Measurements from ENCODE around the gene CDKL4.
"Not testable (repeated sequence)": the region's sequence is repeated elsewhere in the genome, so short reads cannot be mapped to it uniquely, and the experiment has no call there.

CDKL4 gene

GRCh38 chr2:39228413-39229209 is 15.2 kb downstream of the CDKL4 start:
- DNase-seq, result no peak

GRCh38 chr2:39227628-39228412 is 15.9 kb downstream of the CDKL4 start:
- peak; percentile 37 for DNase-seq

- no peak for DNase-seq
These were observed 18.2 kb downstream of the CDKL4 start for GRCh38 chr2:39225567-39225966.

- no peak for DNase-seq
These were observed 19.9 kb downstream of the CDKL4 start for GRCh38 chr2:39223909-39224308.

- DNase-seq, result no peak
These were observed 22.3 kb downstream of the CDKL4 start for GRCh38 chr2:39221459-39221858.

GRCh38 chr2:39220136-39220535 is 23.6 kb downstream of the CDKL4 start:
- DNase-seq, result no peak

- no peak for DNase-seq
These were observed 25.4 kb downstream of the CDKL4 start for GRCh38 chr2:39218391-39218790.

- no peak for DNase-seq
These were observed 26.6 kb downstream of the CDKL4 start for GRCh38 chr2:39217192-39217550.

GRCh38 chr2:39216346-39217191 is 27.2 kb downstream of the CDKL4 start:
- DNase-seq, result no peak

GRCh38 chr2:39215545-39215944 is 28.2 kb downstream of the CDKL4 start:
- no peak for DNase-seq

GRCh38 chr2:39213015-39213414 is 30.8 kb downstream of the CDKL4 start:
- DNase-seq, result no peak

GRCh38 chr2:39210846-39211245 is 32.9 kb downstream of the CDKL4 start:
- no peak for DNase-seq

GRCh38 chr2:39203382-39203781 is 40.4 kb downstream of the CDKL4 start:
- DNase-seq, result no peak

- DNase-seq, result no peak
These were observed 41.0 kb downstream of the CDKL4 start for GRCh38 chr2:39202639-39203369.

- not testable (repeated sequence) for DNase-seq
These were observed 46.8 kb downstream of the CDKL4 start for GRCh38 chr2:39197003-39197402.

GRCh38 chr2:39194686-39195085 is 49.1 kb downstream of the CDKL4 start:
- no peak for DNase-seq

- DNase-seq, result no peak
These were observed 54.7 kb downstream of the CDKL4 start for GRCh38 chr2:39188960-39189494.

- DNase-seq, result no peak
These were observed 60.1 kb downstream of the CDKL4 start for GRCh38 chr2:39183673-39184072.

- DNase-seq, result no peak
These were observed 62.5 kb downstream of the CDKL4 start for GRCh38 chr2:39181297-39181696.

GRCh38 chr2:39179974-39180960 is 63.5 kb downstream of the CDKL4 start:
- DNase-seq, result no peak

GRCh38 chr2:39178756-39179155 is 65.0 kb downstream of the CDKL4 start:
- DNase-seq, result no peak

Measured in NCI-H510A (cell line).